Measurements from ENCODE around the gene SLBP.

SLBP gene

DNA sequence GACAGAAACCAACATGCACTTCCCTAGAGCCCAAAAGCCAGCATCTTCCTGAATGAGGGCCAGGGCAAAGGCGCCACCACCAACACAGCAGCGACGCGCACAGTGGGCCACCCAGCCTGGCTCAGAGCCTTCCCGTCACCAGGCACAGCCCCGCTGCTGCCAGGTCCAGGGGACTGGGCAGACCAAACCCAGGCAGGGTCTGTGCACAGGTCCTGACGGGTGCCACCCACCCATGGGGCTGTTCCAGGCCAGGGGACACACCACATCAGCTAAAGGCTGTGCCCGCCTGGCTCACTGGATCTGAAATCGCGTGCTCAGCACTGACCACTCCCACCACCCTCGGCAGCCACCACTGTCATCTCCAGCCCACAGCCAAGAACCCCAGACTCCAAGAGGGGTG, 41.8 kb downstream of the SLBP start:
- DNase-seq = no peak

DNA sequence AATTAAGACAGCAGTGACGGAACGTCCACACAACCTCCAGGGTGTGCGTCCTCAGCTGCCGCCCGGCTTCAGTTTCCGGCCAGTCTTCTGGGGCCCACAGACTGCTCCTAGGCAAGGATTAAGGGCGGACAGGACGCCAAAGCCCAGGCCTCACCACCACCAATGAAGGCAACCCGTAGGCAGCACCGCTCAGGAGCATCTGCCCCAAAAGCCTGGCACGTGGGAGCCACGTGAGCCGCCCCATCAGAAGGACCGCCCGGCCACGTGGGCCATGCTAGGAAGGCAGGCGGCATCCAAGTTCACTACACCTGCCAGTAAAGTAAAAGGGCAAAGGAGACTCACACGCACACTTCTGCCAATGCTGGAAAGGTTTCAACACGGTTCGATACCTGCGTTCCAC, 42.3 kb downstream of the SLBP start:
- DNase-seq = no peak

DNA sequence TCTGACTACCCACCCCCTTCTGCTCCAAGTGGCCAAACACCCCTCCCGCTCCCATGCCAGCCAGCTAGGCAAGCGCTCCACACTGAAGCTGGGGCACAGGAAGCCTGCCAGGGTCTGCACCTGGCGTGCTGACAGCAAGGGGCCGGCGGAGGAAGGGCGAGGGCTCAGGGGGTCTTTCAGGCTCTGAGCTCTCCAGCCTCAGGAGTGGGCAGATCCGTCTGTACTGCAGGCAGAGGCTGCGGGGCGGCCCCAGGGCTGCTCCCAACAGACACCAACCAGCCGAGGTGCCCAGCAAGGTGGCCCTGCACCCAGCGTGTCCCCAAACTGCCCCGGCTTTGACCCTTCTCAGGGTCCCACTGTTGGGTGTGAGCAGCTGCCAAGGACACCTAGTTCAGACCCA, 42.8 kb downstream of the SLBP start:
- no peak for DNase-seq

DNA sequence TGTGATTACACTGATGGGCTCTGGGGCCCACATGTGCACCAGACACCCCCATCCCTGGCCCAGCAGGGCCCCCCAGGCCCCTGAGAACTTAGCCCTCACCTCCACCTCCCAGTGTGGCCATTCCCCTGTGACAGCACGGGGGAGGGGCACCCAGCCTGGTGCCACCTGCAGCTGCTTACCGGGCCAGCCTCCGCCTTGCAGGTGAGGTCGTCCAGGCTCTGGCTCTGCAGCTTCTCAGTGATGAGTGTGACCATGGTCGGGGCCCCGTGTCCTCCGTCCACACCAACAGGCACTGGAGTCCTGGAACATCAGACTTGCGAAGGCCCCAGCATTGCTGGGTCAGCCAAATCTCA, 43.7 kb downstream of the SLBP start:
- DNase-seq = no peak

DNA sequence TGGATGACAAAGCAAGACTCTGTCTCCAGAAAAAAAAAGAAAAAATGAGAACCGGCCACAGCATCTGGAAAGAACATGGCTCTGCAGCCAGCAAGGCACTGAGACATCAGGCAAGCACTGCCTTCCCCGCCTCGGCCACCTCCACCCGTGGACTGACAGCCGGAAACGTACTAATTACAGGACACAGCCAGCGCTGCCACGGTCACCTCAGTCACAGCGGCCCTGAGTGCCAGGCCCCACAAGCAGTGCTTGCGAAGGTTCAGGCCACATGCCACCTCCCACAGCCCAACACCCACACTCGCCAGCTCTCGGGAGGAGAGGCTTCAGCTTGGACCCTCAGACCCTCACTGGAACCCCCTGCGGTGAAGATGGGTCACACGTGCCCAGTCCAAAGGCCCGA, 44.8 kb downstream of the SLBP start:
- DNase-seq = no peak

DNA sequence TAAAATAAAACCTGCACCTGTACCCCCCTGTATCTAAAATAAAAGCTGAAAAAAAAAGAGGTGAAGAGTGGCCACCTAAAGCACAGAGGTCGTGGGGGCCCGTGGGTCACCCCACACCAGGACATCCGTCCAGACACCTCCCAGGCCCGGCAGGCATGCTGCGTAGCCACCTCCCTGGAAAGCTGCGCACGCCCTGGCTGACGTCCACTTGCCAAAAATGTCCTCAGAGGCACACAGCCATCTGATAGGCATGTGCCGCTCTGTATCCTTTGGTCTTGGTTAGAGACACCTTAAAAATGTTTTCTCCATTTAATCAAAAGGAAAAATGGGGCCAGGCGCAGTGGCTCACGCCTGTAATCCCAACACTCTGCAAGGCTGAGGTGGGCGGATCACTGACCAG, 45.7 kb downstream of the SLBP start:
- DNase-seq = no peak

DNA sequence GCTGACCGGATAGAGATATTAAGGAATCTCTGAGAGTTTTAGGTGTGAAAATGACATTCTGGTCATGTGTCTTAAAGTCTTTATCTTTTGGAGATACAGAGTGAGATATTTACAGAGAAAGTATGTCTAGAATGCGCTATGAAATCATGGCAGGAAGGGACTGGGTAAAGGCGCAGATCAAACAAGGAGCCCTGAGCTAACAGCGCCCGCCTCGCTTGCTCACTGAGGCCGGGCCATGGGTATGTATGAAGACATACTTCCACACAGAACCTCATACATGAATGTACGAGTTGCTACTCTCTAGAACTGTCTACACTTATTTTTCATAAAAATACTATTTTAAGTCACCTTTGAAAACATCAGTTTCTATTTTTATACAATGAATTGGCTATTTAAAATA, 48.0 kb downstream of the SLBP start:
- no peak for DNase-seq

DNA sequence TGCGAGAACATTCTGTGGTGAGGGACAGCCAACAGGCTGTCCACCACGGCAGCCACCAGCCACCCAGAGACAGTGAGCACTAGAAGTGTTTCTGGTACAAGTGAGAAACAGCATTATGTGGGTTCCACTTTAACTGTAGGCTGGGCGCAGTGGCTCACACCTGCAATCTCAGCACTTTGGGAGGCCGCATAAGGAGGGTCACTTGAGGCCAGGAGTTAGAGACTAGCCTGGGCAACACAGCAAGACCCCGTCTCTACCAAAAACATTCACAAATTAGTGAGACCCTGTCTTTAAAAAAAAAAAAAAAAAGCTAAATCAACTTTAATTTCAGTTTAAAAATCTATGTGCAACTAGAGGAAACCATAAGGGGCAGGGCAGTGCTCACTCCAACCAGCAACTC, 48.6 kb downstream of the SLBP start:
- no peak for DNase-seq

DNA sequence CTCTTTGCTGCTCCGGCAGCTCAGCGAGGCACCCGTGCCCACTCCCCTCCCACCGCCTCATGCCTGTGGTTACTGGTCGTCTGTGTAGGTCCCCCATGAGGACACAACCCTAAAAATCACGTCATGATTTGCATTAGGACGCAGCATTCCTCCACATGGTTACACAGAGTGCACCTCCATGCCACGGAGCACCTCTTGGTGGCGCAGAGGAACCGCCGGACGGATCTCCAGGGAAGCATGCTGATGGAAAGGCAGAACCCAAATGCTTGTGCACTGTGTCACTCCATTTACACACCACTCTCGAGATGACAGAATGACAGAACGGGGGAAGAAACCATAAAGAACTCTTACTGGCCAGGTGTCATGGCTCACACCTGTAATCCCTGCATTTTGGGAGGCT, 50.4 kb downstream of the SLBP start:
- DNase-seq = no peak

DNA sequence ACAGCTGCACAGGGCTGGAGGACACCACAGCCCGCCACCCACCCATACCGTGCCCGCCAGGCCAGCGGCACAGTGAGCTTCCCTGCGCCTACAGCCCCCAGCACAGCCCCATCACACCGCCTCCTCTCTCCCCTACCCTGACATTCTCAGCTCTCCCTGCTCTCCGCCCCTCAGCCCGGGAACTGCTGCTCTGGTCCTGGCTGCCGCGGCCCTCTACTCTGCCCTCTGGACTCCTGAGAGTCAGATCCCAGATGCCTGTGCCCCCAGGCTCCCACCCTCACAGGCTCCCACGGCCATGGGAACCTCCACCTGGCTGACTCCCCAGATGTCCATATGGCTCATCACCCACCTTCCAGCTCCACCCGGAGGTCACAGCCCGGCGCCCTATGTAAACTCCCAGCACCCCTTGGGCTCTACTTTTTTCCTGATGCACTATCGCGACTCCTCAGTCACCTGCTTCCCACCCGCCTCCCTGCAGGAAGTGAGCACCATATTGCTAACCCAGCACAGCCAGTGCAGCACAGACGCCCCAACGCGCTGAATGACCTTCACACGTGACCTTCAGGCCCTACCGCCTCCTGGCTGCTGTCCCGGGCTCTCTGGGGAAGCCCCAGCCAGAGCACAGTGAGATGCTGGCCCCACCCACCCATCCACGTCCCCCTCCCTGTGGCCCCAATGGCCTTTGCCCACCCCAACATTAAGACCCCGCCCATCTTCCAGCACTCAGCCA, 51.0 kb downstream of the SLBP start:
- DNase-seq = no peak

DNA sequence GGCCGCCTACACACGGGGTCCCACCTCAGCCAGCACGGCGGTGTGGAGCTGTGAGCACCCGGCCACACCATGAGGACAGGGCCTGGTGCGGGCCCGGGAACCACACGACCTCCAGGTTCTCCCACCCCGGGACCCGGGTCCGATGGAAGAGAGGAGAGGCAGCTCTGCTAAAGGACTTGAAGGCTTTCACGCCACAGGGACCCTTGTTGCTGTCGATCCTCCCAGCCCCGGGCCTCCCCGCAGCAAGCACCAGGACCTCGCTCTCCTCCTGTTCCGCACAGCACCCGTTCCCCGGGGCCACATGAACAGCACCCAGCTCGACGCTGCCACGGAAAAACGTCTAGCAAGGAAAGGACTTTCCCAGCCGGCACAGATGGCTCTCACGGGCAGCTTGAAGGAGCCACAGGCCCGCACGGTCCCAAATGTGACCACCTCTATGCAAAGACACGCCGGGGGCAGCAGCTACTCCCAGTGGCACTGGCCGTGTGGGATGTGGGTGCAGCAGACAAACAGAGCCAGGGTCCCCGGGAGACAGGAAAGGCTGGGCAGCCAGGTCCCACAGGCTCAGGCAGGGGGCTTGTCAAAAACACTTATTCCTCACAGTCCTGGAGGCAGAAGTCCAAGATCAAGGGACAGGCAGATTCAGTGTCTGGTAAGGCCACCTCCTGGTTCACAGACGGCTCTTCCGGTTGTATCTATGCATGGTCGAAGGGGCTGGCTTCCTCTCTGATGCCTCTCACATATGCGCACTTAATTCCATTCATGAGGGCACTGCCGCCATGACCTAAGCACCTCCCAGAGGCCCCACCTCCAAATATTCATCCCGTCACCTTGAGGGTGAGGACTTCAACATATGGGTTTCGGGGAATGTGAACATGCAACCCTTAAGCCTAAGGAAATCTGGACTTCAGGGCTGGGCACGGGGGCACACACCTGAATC, 52.7 kb downstream of the SLBP start:
- DNase-seq = no peak

DNA sequence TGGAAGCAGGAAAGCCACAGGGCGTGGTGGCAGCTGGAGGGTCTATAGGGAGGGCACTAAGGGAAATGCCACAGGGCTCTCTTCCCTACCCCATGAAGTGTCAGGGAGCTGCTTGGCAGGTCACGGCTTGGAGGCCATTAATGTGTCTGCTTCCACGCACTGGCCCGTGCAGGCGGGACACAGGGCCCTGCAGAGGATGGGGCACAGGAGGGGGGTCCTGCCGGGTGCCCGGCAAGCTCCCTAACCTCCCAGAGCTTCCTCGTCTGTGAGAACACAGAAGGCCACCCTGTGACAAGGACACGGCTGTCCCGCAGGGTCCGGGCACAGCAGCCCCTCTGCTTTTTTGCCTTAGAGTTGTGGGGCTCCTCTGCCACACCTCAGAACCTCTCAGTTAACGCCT, 53.5 kb downstream of the SLBP start:
- no peak for DNase-seq

DNA sequence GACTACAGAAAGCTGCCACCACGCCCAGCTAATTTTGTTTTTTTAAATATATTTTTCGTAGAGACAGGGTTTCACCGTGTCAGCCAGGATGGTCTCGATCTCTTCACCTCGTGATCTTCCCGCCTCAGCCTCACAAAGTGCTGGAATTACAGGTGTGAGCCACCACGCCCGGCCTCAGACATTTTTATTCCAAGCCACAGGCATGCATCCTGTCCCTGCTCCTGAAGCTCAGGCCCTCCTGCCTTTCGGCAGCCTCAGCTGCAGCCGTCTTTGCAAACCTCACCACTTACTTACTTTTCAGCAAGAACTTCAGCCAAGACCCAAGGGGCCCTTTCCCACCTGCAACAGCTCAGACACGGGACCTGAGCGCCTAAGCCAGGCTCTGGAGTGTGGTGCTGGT, 54.0 kb downstream of the SLBP start:
- DNase-seq = no peak

DNA sequence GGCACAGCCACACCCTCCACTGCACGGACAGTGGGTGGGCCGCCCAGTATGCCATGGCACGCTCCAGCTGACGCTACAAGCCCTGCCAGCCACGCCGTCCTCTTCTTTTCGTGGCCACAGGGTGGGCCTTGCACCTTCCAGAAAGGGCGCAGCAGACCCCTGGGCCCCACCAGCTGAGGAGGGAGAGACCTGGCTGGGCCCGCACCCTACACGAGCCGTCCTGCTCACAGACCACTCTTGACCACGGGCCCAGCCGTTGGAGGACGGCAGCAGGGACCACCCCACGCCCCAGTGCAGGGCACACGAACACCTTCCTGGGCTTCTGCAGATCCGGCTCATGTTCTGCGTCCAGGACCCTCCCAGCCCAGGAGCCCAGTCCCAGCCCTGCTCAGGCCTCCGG, 55.1 kb downstream of the SLBP start:
- no peak for DNase-seq

DNA sequence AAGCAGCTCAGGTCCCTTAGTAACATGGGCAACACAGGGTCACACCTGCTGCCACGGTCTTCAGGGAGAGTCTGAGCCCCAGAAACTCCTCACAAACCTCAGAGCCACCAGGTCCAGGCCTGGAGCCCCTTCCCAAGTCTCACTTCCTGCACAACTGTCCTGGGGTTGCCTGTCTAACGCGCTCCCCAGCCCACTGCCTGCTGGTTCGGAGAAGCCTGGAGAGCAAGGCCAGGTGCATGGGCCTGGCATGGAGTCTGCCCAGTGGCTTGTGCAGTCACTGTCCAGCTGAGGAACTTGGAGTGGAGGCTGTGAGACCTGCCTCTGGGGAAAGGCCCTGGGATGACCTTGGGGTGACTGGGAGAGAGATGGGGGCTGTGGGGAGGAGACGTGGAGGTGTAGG, 56.0 kb downstream of the SLBP start:
- DNase-seq = no peak

DNA sequence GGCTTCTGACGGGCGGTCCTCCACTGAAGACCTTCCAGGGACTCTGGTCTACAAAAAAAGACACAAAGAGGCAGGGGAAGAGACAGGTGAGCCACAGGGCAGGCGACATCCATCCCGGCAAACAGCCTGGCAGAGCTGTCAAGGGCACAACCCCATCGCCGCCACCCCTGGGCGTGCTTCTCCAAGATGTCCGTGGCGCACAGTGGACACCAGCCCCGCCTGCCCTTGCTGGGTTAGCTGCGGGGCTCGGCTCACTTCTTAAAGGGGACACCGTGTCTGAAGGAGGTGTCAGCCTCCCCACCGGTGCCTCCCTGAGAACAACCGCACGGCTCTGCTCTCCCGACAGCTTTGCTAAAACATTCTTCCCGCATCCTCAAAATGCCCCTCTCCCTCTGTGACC, 56.4 kb downstream of the SLBP start:
- DNase-seq = no peak

DNA sequence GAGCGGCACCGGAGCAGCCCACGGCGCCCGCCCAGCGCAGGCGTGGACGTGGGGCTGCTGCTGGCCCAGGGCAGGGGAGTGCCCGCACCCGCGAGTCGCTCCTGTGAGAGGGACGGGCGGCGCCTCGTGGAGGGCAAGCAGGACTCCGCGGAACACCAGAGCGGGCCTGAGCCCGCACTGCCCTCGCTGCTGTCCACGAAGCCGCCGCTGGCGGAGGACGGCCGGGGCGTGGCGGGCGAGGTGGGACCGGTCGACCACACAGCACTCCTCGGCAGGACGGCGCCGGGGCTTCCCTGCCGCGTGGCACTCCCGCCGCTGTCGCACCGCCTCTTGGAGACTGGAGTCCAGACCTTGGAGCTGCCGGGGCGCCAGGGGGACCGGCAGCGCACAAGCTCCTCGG, 57.0 kb downstream of the SLBP start:
- DNase-seq = no peak

DNA sequence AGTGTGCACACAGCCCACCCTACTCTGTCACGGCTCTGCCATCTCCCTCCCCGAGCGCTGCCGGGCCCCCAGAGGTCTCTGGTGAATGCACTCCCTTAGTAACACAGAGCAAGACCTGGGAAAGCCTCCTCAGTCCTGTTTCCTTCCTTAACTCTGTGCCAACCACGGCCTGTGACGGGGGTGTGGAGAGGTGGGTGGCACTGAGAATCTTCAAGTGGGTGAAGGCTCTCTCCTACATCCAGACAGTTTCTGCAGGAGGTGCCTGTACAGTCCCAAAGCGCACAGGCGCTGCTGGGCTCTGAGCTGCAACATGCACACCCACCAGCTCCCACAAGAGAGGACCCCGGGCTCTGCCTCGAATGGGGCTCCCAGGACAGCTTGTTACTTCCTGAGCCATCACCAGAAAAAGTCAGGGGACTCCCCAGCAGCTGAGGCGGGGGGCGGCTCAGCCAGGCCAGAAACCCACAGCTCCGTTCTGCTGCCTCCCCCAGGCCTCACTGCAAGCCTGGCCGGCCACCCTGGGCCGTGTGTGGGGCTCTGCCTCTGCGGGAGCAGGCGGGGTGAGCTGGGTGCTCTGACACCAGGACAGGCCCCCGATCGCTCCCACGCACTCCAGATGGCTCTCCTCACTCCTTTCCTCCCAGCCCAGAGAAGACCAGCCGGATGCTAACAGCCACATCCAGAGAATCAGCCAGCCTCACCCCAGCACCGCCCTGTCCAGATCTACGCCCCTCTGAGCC, 57.7 kb downstream of the SLBP start:
- no peak for DNase-seq

DNA sequence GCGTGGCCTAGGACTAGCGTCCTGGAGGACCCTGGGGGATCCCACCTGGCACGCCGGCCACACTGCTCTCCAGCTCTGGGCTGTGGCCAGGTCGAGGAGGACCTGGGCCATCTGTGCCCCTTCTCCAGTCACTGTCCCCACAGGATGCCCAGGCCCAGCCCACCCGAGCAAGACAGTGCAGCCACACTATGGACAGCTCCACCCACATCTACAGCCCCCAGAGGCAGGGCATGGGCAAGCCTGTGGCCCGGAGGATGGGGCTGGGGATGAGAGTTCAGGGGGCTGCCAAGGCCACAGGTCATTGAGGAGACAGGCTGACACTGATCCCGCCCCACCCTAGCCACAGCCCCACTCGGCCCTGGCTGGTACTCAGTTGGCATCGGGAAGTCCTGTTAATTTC, 58.3 kb downstream of the SLBP start:
- DNase-seq = no peak

DNA sequence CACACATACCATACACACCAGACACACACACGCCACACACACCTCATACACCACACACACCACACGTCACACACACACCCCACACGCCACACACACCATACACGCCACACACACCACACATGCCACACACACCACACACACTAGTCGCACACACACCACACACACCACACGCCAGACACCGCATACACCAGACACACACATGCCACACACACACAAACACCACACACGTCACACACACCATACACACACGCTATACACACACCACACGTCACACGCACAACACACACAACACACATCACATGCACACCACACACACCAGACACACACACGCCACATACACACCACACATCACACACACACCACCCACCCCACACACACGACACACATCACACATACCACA, 60.0 kb downstream of the SLBP start:
- no peak for DNase-seq

DNA sequence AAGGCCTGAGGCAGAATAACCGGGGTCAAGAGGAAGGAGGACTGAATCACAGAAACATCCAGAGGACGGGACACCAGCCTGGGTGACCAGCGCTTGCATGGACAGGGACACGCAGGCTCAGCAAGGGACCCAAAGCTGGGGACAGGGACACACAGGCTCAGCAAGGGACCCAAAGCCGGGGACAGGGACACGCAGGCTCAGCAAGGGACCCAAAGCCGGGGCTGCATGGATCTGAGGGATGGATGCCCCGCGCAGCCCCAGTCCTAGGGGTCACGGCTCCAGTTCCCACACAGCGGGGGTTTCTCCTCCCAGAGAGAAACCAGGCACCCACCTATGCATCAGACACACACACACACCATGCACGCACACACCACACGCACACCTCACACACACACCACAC, 60.5 kb downstream of the SLBP start:
- DNase-seq = no peak

DNA sequence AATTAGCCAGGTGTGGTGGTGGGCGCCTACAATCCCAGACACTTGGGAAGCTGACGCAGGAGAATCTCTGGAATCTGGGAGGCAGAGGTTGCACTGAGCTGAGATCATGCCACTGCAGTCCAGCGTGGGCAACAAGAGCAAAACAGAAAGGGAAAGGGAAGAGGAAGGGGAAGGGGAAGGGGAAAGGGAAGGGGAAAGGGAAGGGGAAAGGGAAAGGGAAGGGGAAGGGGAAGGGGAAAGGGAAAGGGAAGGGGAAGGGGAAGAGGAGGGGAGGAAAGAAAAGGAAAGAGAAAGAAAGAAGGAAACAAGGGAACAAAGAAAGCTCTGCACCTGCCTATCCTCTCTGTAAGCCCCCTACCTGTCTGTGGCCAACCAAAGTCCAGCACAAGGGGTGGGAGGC, 63.2 kb downstream of the SLBP start:
- no peak for DNase-seq

DNA sequence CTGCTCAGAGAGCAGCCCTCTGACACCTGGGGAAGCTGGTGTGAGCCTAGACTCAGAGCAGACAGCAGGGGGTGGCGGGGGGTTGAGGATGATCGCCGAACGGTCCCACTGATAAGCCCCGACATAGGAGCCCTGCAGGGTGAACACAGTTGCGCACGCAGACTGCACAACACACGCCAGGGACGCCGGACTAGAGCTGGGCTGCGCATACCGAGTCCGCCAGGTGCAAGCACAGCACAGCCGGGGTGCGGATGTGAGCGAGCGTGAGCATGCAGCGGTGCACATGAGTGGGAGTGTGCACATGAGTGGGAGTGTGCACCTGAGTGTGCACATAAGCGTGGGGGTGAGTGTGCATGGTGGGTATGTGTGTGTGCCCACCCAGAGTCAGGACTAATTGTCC, 64.7 kb downstream of the SLBP start:
- no peak for DNase-seq

DNA sequence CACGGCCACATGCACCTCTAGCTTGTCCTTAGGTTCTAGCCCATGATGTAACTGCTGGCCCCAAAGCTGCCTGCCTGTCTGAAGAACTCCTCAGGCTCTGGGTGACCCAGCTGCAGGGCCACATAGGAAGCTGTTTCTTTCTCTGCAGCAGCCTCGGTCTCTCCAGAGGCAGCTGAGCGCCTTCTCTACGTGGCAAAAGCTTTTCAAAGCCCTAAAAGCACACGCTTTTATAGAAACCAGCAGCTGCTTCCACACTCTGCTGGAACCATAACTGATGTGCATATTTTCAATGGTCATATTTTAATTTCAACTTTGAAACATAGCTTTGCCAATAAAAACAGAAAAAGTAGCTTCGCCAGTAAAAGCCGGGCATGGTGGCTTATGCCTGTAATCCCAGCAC, 65.4 kb downstream of the SLBP start:
- no peak for DNase-seq
